K562 (cell line): ENCODE measurements around the gene CTXN1. TPM values are rescaled to one million over a fixed set of nuclear protein-coding genes. Genes with fewer than 3 reads are reported as not detected.
A peak's percentile ranks its signal among the peaks of the same experiment; 100 is the strongest.

Experiments used
- GATAD2A ChIP-seq: fragments of 450-650 bp; IDR thresholded peaks from 2 replicates; pipeline ENCODE4 v1.6.1; 2017
- HLTF ChIP-seq: fragments of 450-650 bp; IDR thresholded peaks from 2 replicates; pipeline ENCODE4 v1.6.1; 2016
- JUND ChIP-seq, 2 experiments: IDR thresholded peaks; 2 replicates in 1 of 2; 3 replicates in 1 of 2; pipeline ENCODE4 v1.6.1; 2011; ENCODE audit warnings: borderline replicate concordance in 2 of 2, low read depth in 2 of 2, low read length in 2 of 2, improper control_type of control experiment in 1 of 2, missing biosample characterization in 1 of 2, missing genetic modification characterization in 1 of 2, missing genetic modification reagents in 1 of 2
- NRF1 ChIP-seq, 2 experiments: fragments of 450-650 bp; IDR thresholded peaks in 1 of 2; conservative IDR thresholded peaks in 1 of 2; 2 replicates each; pipeline ENCODE4 v1.6.1; 2014; ENCODE audit warnings: mild to moderate bottlenecking in 2 of 2
- PHF8 ChIP-seq: fragments of 200-600 bp; sonication (generic); IDR thresholded peaks from 2 replicates; pipeline ENCODE4 v1.6.1; 2012; ENCODE audit warnings: mixed run types, mild to moderate bottlenecking, inconsistent platforms, low read length, moderate library complexity, borderline replicate concordance
- POLR2G ChIP-seq: fragments of 200-400 bp; formaldehyde crosslinking; IDR thresholded peaks from 2 replicates; pipeline ENCODE4 v1.6.1; 2017; ENCODE audit warnings: low read depth, mild to moderate bottlenecking, antibody characterized with exemption, low read length, moderate library complexity
- POU5F1 ChIP-seq: fragments of 150-350 bp; IDR thresholded peaks from 2 replicates; pipeline ENCODE4 v1.6.1; 2014; ENCODE audit warnings: borderline replicate concordance, low read length, low read depth, mild to moderate bottlenecking; ENCODE audit not compliant: partially characterized antibody
- TAF1 ChIP-seq: IDR thresholded peaks from 2 replicates; pipeline ENCODE4 v1.6.1; 2011; ENCODE audit warnings: mild to moderate bottlenecking, low read length, moderate library complexity; ENCODE audit not compliant: insufficient read depth, control insufficient read depth, severe bottlenecking; ENCODE audit errors: extremely low read depth
- THAP12 ChIP-seq: fragments of 250-450 bp; sonication (Bioruptor Pico); IDR thresholded peaks from 2 replicates; pipeline ENCODE4 v1.9.0; 2021; ENCODE audit warnings: mild to moderate bottlenecking, inconsistent platforms
- ZBTB33 ChIP-seq: sonication (generic); formaldehyde crosslinking; IDR thresholded peaks from 2 replicates; pipeline ENCODE4 v1.8.1; 2023; ENCODE audit warnings: mild to moderate bottlenecking, missing genetic modification reagents
- ZSCAN32 ChIP-seq: fragments of 450-650 bp; formaldehyde crosslinking; IDR thresholded peaks from 2 replicates; pipeline ENCODE4 v1.4.0; 2020; ENCODE audit warnings: mild to moderate bottlenecking, moderate library complexity
- polyA plus RNA-seq, 8 experiments: library from polyadenylated mRNA; depleted of rRNA in 4 of 8; stranded (reverse) in 5 of 8; unstranded in 3 of 8; fragments of >200 nt; fragmentation: Nextera tagmentation in 2 of 8; fragmentation: Illumina TruSeq in 1 of 8; extraction: Ambion mirVana in 2 of 8; extraction: Trizol in 1 of 8; gene quantifications; 2 replicates each; pipeline versions ENCODE4 v1.2.1 to v1.2.3, GENCODE V29; 2011 to 2014; ENCODE audit warnings: inconsistent platforms in 1 of 8, missing spikeins in 1 of 8
- total RNA-seq, 7 experiments: library from RNA; depleted of rRNA in 6 of 7; stranded (reverse); fragments of >200 nt in 6 of 7; fragmentation: Illumina TruSeq in 2 of 7; extraction: Trizol in 2 of 7; gene quantifications; 2 replicates each; pipeline versions ENCODE4 v1.2.1 to v1.2.3, GENCODE V29; 2011 to 2021; ENCODE audit warnings: low replicate concordance in 1 of 7

The CTXN1 gene
- total and polyA plus RNA-seq, 9 of the 15 experiments (the other 6 are each of a cell fraction or from before 2014, with no cell fraction given) = 0.15 to 37.4 (median 1.8) TPM; not detected in 2

- TF ChIP-seq ZBTB33 = no peak
- TF ChIP-seq THAP12 = peak; percentile 59
- 0 out of 2 replicates have a peak, but pooled peaks have one; percentile 38 for TF ChIP-seq POLR2G
- peak; percentile 37; the same call in 1 of the 2 replicates for TF ChIP-seq PHF8
- TF ChIP-seq TAF1 = peak; percentile 61
- no peak for TF ChIP-seq POU5F1
- TF ChIP-seq GATAD2A = 0 out of 2 replicates have a peak, but pooled peaks have one; percentile 28
- TF ChIP-seq ZSCAN32 (CRISPR knock-in tag) = no peak
- peak; percentile 25; the same call in 1 of the 2 replicates for TF ChIP-seq JUND (IDR thresholded peaks at IDR 0.05; ENCODE audit: borderline replicate concordance, low read depth, low read length)
- no peak for TF ChIP-seq JUND (tag; IDR thresholded peaks at IDR 0.05; ENCODE audit: borderline replicate concordance, low read depth, low read length)
- peak; percentile 38 to 53; a peak in 3 of 4 replicates for TF ChIP-seq NRF1 (conservative IDR thresholded peaks at IDR 0.05 in 1 of 2, IDR thresholded peaks at IDR 0.05 in 1 of 2)
- TF ChIP-seq HLTF = 0 out of 2 replicates have a peak, but pooled peaks have one; percentile 63
Observed at GRCh38 chr19:7920519-7921301, 5.2 kb downstream of the CTXN1 start (continued).
